HepG2 (cell line): ENCODE measurements around the gene MMGT1. TPM values are rescaled to one million over a fixed set of nuclear protein-coding genes. Genes with fewer than 3 reads are reported as not detected.

Source experiments
- ATAC-seq: fragments of 200-7000 bp; cut with Tn5 transposase; 3 replicates; pipeline ENCODE4 v1.9.1; 2020; ENCODE audit warnings: mild to moderate bottlenecking, moderate library complexity
- BruUV-seq: library from RNA; stranded (reverse); fragments of 400-500 nt; replicated peaks from 2 replicates; lab custom pipeline; 2021; lab: Mats Ljungman, UMichigan
- CTCF ChIA-PET: fragments of 300-600 bp; formaldehyde crosslinking; extraction: SDS; loops from one replicate; lab custom pipeline; 2021; ENCODE audit warnings: low total read pairs, inconsistent platforms, low intra/inter-chr PET ratio; lab: Yijun Ruan, JAX
- POLR2A ChIA-PET: fragments of 350-600 bp; sonication (Branson Sonifier 250); formaldehyde crosslinking; loops from one replicate; lab custom pipeline; 2020; ENCODE audit warnings: antibody characterized with exemption, inconsistent platforms; lab: Yijun Ruan, JAX
- DNase-seq: peaks from one replicate; pipeline ENCODE4 v3.0.0-alpha.2; 2015; ENCODE audit warnings: low spot score
- FAIRE-seq: peaks from 3 replicates; lab custom pipeline; 2011; peaks lifted over from hg19 to GRCh38; lab: Jason Lieb, UNC
- H2AFZ ChIP-seq: one replicate; pipeline ENCODE4 v1.6.1; 2011; ENCODE audit warnings: low read length, inconsistent platforms
- H3K27ac ChIP-seq: fragments of 300-600 bp; 3 replicates; pipeline ENCODE4 v1.8.0; 2011; ENCODE audit warnings: mixed run types, mild to moderate bottlenecking, mixed read lengths, low read length, inconsistent platforms; ENCODE audit not compliant: insufficient read depth; ENCODE audit errors: extremely low read length
- H3K27me3 ChIP-seq, 2 experiments: fragments of 200-600 bp in 1 of 2; 2 replicates in 1 of 2; 3 replicates in 1 of 2; pipeline versions ENCODE4 v1.6.0 to v1.8.0; 2011; ENCODE audit warnings: low read length in 2 of 2, mild to moderate bottlenecking in 2 of 2, moderate library complexity in 2 of 2, inconsistent platforms in 1 of 2; ENCODE audit not compliant: insufficient read depth in 2 of 2, control insufficient read depth in 1 of 2
- H3K36me3 ChIP-seq, 2 experiments: fragments of 200-600 bp in 1 of 2; replicated peaks in 1 of 2; 2 replicates in 1 of 2; 3 replicates in 1 of 2; pipeline versions ENCODE4 v1.5.1 to v1.8.0; 2011; ENCODE audit warnings: low read length in 2 of 2, inconsistent platforms in 1 of 2; ENCODE audit not compliant: insufficient read depth in 2 of 2, control insufficient read depth in 1 of 2
- H3K4me1 ChIP-seq: 2 replicates; pipeline ENCODE4 v1.5.1; 2012; ENCODE audit warnings: low read length, inconsistent platforms; ENCODE audit not compliant: insufficient read depth
- H3K4me2 ChIP-seq: 2 replicates; pipeline ENCODE4 v1.6.0; 2011; ENCODE audit warnings: low read depth, low read length, inconsistent platforms
- H3K4me3 ChIP-seq, 3 experiments: fragments of 200-600 bp in 1 of 3; sonication (generic), shearing (Covaris generic) in 1 of 3; replicated peaks in 1 of 3; 2 replicates each; pipeline ENCODE4 v1.5.1; 2011 to 2016; ENCODE audit warnings: low read length in 3 of 3, inconsistent platforms in 2 of 3, low read depth in 2 of 3, mild to moderate bottlenecking in 2 of 3, control low read depth in 1 of 3, mixed read lengths in 1 of 3; ENCODE audit not compliant: insufficient read depth in 1 of 3
- H3K79me2 ChIP-seq: one replicate; pipeline ENCODE4 v1.6.1; 2011; ENCODE audit warnings: low read length, inconsistent platforms; ENCODE audit not compliant: insufficient read depth
- H3K9ac ChIP-seq: 2 replicates; pipeline ENCODE4 v1.6.0; 2011; ENCODE audit warnings: mild to moderate bottlenecking, low read depth, low read length, inconsistent platforms; ENCODE audit not compliant: insufficient read depth
- H3K9me3 ChIP-seq: 2 replicates; pipeline ENCODE4 v1.5.1; 2012; ENCODE audit warnings: mild to moderate bottlenecking, low read length
- H4K20me1 ChIP-seq: 2 replicates; pipeline ENCODE4 v1.6.0; 2011; ENCODE audit warnings: inconsistent platforms, mild to moderate bottlenecking, low read length, moderate library complexity; ENCODE audit not compliant: insufficient read depth
- CBX1 ChIP-seq: IDR thresholded peaks from one replicate; pipeline ENCODE4 v1.6.1; 2016; ENCODE audit warnings: antibody characterized with exemption, low read depth
- CREB1 ChIP-seq, 2 experiments: fragments of 450-650 bp in 1 of 2; IDR thresholded peaks; 2 replicates each; pipeline ENCODE4 v1.6.1; 2016 to 2017; ENCODE audit warnings: control low read depth in 1 of 2, mild to moderate bottlenecking in 1 of 2, missing compliant biosample characterization in 1 of 2, missing genetic modification characterization in 1 of 2
- KLF12 ChIP-seq: sonication (generic); formaldehyde crosslinking; IDR thresholded peaks from 2 replicates; pipeline ENCODE4 v1.4.0; 2020; ENCODE audit warnings: missing genetic modification reagents, borderline replicate concordance
- MXD3 ChIP-seq: IDR thresholded peaks from 2 replicates; pipeline ENCODE4 v1.6.1; 2016; ENCODE audit warnings: mild to moderate bottlenecking, missing biosample characterization, missing genetic modification reagents
- PHF5A ChIP-seq: IDR thresholded peaks from one replicate; pipeline ENCODE4 v1.6.1; 2018; ENCODE audit warnings: low read depth, missing genetic modification reagents; ENCODE audit not compliant: unreplicated experiment
- YEATS2 ChIP-seq: sonication (generic); formaldehyde crosslinking; IDR thresholded peaks from 2 replicates; pipeline ENCODE4 v1.4.0; 2020; ENCODE audit warnings: missing genetic modification reagents, borderline replicate concordance
- ZFP36 ChIP-seq: fragments of 150-350 bp; IDR thresholded peaks from 2 replicates; pipeline ENCODE4 v1.6.1; 2018; ENCODE audit warnings: borderline replicate concordance, low read length, low read depth; ENCODE audit not compliant: partially characterized antibody
- ZKSCAN1 ChIP-seq: fragments of 150-350 bp; IDR thresholded peaks from 2 replicates; pipeline ENCODE4 v1.6.1; 2014; ENCODE audit warnings: low read length
- ZNF296 ChIP-seq: sonication (generic); formaldehyde crosslinking; conservative IDR thresholded peaks from 2 replicates; pipeline ENCODE4 v1.5.0; 2020; ENCODE audit warnings: mild to moderate bottlenecking, missing genetic modification reagents
- ZNF331 ChIP-seq: sonication (generic); formaldehyde crosslinking; IDR thresholded peaks from 2 replicates; pipeline ENCODE4 v1.4.0; 2020; ENCODE audit warnings: missing genetic modification reagents
- ZNF784 ChIP-seq: sonication (generic); formaldehyde crosslinking; IDR thresholded peaks from 2 replicates; pipeline ENCODE4 v1.5.1; 2020; ENCODE audit warnings: missing genetic modification reagents, mild to moderate bottlenecking, borderline replicate concordance
- WGBS: methylation state at CpG from one replicate; pipeline ENCODE4 v1.1.6; 2017; ENCODE audit warnings: low lambda C conversion rate; 5-methylcytosine and 5-hydroxymethylcytosine counted together
- in situ Hi-C: cut with HindIII; loops from 2 replicates; pipeline ENCODE4 v1.10.0; 2017; ENCODE audit warnings: low pct_unique_long_range_greater_than_20kb; ENCODE audit not compliant: extremely low pct_ligation_motif_present
- intact Hi-C: fragments of 100-400 bp; cut with micrococcal nuclease; formaldehyde crosslinking; loops from one replicate; pipeline ENCODE4 v1.10.0; 2022; ENCODE audit not compliant: unreplicated experiment
- polyA plus RNA-seq, 8 experiments: library from polyadenylated mRNA; depleted of rRNA in 3 of 8; stranded (reverse) in 7 of 8; unstranded in 1 of 8; fragments of >200 nt; fragmentation: Illumina TruSeq in 4 of 8; extraction: Trizol in 4 of 8; gene quantifications; 2 replicates each; pipeline versions ENCODE4 v1.2.1 to v1.2.3, GENCODE V29; 2011 to 2016; ENCODE audit warnings: low read depth in 4 of 8, missing spikeins in 1 of 8, mixed read lengths in 1 of 8; ENCODE audit not compliant: insufficient read depth in 1 of 8
- total RNA-seq, 5 experiments: library from RNA; depleted of rRNA; stranded (reverse); fragments of >200 nt; fragmentation: Illumina TruSeq; extraction: Trizol; gene quantifications; 2 replicates each; pipeline ENCODE4 v1.2.3, GENCODE V29; 2016; ENCODE audit warnings: low read depth in 1 of 5

Gene MMGT1
- total and polyA plus RNA-seq, 2 of the 13 experiments (the other 11 are each of a cell fraction or from before 2014, with no cell fraction given) = 7.5 to 8.8 TPM

DNA sequence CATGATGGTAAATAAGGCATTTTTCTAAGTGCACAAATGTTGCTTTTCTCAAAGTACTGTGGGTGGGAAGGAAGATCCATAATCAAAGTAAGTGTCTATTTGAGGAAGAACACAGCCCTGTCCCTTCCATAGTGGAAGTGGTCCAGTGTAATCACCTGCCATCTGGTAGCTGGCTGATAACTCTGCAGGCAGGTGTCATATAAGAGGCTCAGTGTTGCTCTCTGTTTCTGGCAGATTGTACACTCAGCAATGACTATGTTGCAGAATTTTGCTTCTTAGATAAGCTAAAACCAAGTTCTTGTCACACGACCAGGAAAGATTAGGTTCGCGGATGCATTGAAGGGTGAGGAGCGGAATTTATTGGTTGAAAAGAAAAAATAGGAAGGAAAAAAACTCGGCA lies 59.4 kb downstream of the MMGT1 start:
- CTCF ChIA-PET = no interaction called here
- FAIRE-seq (no peak), ATAC-seq (no peak), DNase-seq (no peak)
- H3K9ac ChIP-seq = no peak overlapping the region
- no peaks in the 10 kb centered on the region for H3K79me2 ChIP-seq
- H3K4me1 ChIP-seq = no peaks in the 10 kb centered on the region
- no peak overlapping the region for H3K4me2 ChIP-seq
- H3K27me3 ChIP-seq = 0 out of 5 replicates have a peak, but pooled peaks cover 0 to 1% of the 10 kb centered on the region in 2 experiments
- H3K27ac ChIP-seq = no peak overlapping the region
- H3K9me3 ChIP-seq = no peaks in the 10 kb centered on the region
- in situ Hi-C loops (no loop called here), intact Hi-C loops (no loop called here)
- no peaks in the 10 kb centered on the region for H4K20me1 ChIP-seq
- 44% methylated on average over 5 of the region's 5 CpGs for WGBS
- POLR2A ChIA-PET = no interaction called here
- TF ChIP-seq YEATS2 (no peak), CREB1 (IDR thresholded peaks at IDR 0.05) (no peak), CREB1 (CRISPR knock-in tag; IDR thresholded peaks at IDR 0.05) (no peak), ZNF784 (CRISPR knock-in tag) (no peak), CBX1 (no peak), ZKSCAN1 (no peak), PHF5A (CRISPR knock-in tag) (no peak), ZNF331 (CRISPR knock-in tag) (no peak), ZNF296 (no peak), MXD3 (no peak), ZFP36 (no peak), KLF12 (CRISPR knock-in tag) (no peak)
- H3K36me3 ChIP-seq = no peaks in the 10 kb centered on the region
- H3K4me3 ChIP-seq = no peak overlapping the region
- no TSS peak for BruUV-seq
- no peak overlapping the region for H2AFZ ChIP-seq

Other genes starting within 250 kb of the MMGT1 start
- gene CT45A3, start 205.8 kb downstream of the MMGT1 start, total RNA-seq (2016; rRNA removed; fragmentation: Illumina TruSeq; extraction: Trizol) = not detected in 2 replicates
- gene CT45A3, start 205.8 kb downstream of the MMGT1 start, polyA plus RNA-seq (2011; rRNA removed) = not detected in 2 replicates
- gene CT45A5, start 188.5 kb downstream of the MMGT1 start, total RNA-seq (2016; rRNA removed; fragmentation: Illumina TruSeq; extraction: Trizol) = not detected in 2 replicates
- not detected in 2 replicates for gene CT45A5, start 188.5 kb downstream of the MMGT1 start, polyA plus RNA-seq (2011; rRNA removed)
- gene CT45A6, start 171.2 kb downstream of the MMGT1 start, total RNA-seq (2016; rRNA removed; fragmentation: Illumina TruSeq; extraction: Trizol) = not detected in 2 replicates
- not detected in 2 replicates for gene CT45A6, start 171.2 kb downstream of the MMGT1 start, polyA plus RNA-seq (2011; rRNA removed)
- gene CT45A2, start 154.0 kb downstream of the MMGT1 start, total RNA-seq (2016; rRNA removed; fragmentation: Illumina TruSeq; extraction: Trizol) = not detected in 2 replicates
- gene CT45A2, start 154.0 kb downstream of the MMGT1 start, polyA plus RNA-seq (2011; rRNA removed) = not detected in 2 replicates
- not detected in 2 replicates for gene CT45A7, start 136.7 kb downstream of the MMGT1 start, total RNA-seq (2016; rRNA removed; fragmentation: Illumina TruSeq; extraction: Trizol)
- gene CT45A7, start 136.7 kb downstream of the MMGT1 start, polyA plus RNA-seq (2011; rRNA removed) = not detected in 2 replicates
- not detected in 2 replicates for gene CT45A8, start 119.5 kb downstream of the MMGT1 start, total RNA-seq (2016; rRNA removed; fragmentation: Illumina TruSeq; extraction: Trizol)
- not detected in 2 replicates for gene CT45A8, start 119.5 kb downstream of the MMGT1 start, polyA plus RNA-seq (2011; rRNA removed)
- not detected in 2 replicates for gene CT45A9, start 102.2 kb downstream of the MMGT1 start, total RNA-seq (2016; rRNA removed; fragmentation: Illumina TruSeq; extraction: Trizol)
- not detected in 2 replicates for gene CT45A9, start 102.2 kb downstream of the MMGT1 start, polyA plus RNA-seq (2011; rRNA removed)
- gene CT45A10, start 80.5 kb downstream of the MMGT1 start, total RNA-seq (2016; rRNA removed; fragmentation: Illumina TruSeq; extraction: Trizol) = not detected in 2 replicates
- not detected in 2 replicates for gene CT45A10, start 80.5 kb downstream of the MMGT1 start, polyA plus RNA-seq (2011; rRNA removed)
- gene SAGE1, start 80.3 kb downstream of the MMGT1 start, total RNA-seq (2016; rRNA removed; fragmentation: Illumina TruSeq; extraction: Trizol) = not detected in 2 replicates
- not detected in 2 replicates for gene SAGE1, start 80.3 kb downstream of the MMGT1 start, polyA plus RNA-seq (2011; rRNA removed)
- 5.1 and 8.0 TPM in 2 replicates for gene SLC9A6, start 11.4 kb upstream of the MMGT1 start, total RNA-seq (2016; rRNA removed; fragmentation: Illumina TruSeq; extraction: Trizol)
- gene SLC9A6, start 11.4 kb upstream of the MMGT1 start, polyA plus RNA-seq (2011; rRNA removed) = 3.9 TPM in 2 replicates
- gene FHL1, start 173.5 kb upstream of the MMGT1 start, total RNA-seq (2016; rRNA removed; fragmentation: Illumina TruSeq; extraction: Trizol) = not detected in 2 replicates
- 0.24 and 0.33 TPM in 2 replicates for gene FHL1, start 173.5 kb upstream of the MMGT1 start, polyA plus RNA-seq (2011; rRNA removed)